Mesothelial cell of epicardium (in vitro differentiated cells): ENCODE results near the gene CEP20. TPM values are rescaled to one million over a fixed set of nuclear protein-coding genes. Genes with fewer than 3 reads are reported as not detected.
"Not testable (repeated sequence)": the region's sequence is repeated elsewhere in the genome, so short reads cannot be mapped to it uniquely, and the experiment has no call there.

ENCODE experiments used
- DNase-seq, 2 experiments: peaks; one replicate each; pipeline ENCODE4 v3.0.0; 2021; ENCODE audit warnings: low spot score in 2 of 2; ENCODE audit not compliant: unreplicated experiment in 2 of 2
- H3K27ac Mint-ChIP-seq: 2 replicates; pipeline ENCODE4 v1.8.0; 2021; ENCODE audit warnings: mixed read lengths
- H3K27me3 Mint-ChIP-seq: 2 replicates; pipeline ENCODE4 v1.8.0; 2021; ENCODE audit warnings: low read depth, mixed read lengths
- H3K36me3 Mint-ChIP-seq: 2 replicates; pipeline ENCODE4 v1.8.0; 2021; ENCODE audit warnings: mixed read lengths
- H3K4me1 Mint-ChIP-seq: 2 replicates; pipeline ENCODE4 v1.8.0; 2021; ENCODE audit warnings: mixed read lengths
- H3K4me3 Mint-ChIP-seq: 2 replicates; pipeline ENCODE4 v1.8.0; 2021; ENCODE audit warnings: mild to moderate bottlenecking, moderate library complexity, mixed read lengths
- H3K9me3 Mint-ChIP-seq: 2 replicates; pipeline ENCODE4 v1.8.0; 2021; ENCODE audit warnings: mixed read lengths
- total RNA-seq: library from RNA; stranded (reverse); gene quantifications from 3 replicates; pipeline ENCODE4 v1.2.1, GENCODE V29; 2021
- TF ChIP-seq, protein P1 (sequence below): fragments of 200-600 bp; sonication (generic); IDR thresholded peaks from one replicate; pipeline ENCODE4 v1.5.0; 2021; ENCODE audit warnings: antibody characterized with exemption; ENCODE audit not compliant: unreplicated experiment

The CEP20 gene
- total RNA-seq, 1 donor from 2014 or later, result 23.3 TPM

DNA sequence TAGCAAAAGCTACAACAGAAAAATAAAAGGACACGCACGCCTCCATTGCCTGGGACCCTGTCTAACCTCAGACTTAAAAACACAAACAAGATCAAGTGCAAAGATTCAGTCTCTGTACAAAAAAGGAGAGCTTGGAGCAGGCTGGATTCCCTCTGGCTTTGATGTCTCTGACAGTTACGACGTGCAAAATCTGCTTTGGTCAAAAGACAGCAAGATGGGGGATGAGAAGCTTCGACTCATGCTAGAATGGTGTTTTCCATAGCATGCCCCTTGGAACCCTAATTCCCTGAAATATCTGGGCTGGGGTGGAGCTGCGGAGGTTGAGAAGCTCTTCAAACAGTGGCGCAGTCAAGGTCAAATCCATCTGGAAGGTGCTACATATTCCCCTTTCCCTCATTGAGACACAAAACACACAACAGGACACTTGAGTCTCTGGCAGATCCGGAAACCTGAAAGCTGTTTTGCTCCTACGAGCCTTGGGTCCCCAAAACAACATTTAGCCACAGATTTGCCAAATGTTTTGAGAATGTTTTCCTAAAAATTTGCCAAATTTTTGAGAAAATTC is 40.7 kb downstream of the CEP20 start:
- Mint-ChIP-seq H3K9me3 (no peaks in the 10 kb centered on the region), H3K4me3 (no peak overlapping the region), H3K27me3 (peaks cover 33% of the 10 kb centered on the region), H3K27ac (no peak overlapping the region), H3K4me1 (peaks cover 5% of the 10 kb centered on the region), H3K36me3 (no peaks in the 10 kb centered on the region)
- DNase-seq, result no peak
- TF ChIP-seq, protein P1, sequence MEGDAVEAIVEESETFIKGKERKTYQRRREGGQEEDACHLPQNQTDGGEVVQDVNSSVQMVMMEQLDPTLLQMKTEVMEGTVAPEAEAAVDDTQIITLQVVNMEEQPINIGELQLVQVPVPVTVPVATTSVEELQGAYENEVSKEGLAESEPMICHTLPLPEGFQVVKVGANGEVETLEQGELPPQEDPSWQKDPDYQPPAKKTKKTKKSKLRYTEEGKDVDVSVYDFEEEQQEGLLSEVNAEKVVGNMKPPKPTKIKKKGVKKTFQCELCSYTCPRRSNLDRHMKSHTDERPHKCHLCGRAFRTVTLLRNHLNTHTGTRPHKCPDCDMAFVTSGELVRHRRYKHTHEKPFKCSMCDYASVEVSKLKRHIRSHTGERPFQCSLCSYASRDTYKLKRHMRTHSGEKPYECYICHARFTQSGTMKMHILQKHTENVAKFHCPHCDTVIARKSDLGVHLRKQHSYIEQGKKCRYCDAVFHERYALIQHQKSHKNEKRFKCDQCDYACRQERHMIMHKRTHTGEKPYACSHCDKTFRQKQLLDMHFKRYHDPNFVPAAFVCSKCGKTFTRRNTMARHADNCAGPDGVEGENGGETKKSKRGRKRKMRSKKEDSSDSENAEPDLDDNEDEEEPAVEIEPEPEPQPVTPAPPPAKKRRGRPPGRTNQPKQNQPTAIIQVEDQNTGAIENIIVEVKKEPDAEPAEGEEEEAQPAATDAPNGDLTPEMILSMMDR, result no peak

DNA sequence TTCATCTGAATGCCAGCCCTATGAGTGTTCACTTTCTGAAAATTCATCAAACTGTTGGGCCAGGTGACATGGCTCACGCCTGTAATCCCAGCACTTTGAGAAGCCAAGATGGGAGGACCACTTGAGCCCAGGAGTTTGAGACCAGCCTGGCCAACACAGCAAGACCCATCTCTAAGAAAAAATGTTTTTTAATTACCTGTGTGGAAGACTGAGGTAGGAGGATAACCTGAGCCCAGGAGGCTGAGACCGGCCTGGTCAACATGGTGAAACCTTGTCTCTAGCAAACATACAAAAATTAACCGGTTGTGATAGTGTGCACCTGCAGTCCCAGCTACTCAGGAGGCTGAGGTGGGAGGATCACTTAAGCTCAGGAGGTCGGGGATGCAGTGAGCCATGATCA is 41.9 kb downstream of the CEP20 start:
- H3K9me3 Mint-ChIP-seq, result no peaks in the 10 kb centered on the region
- no peaks in the 10 kb centered on the region for H3K36me3 Mint-ChIP-seq
- no peak for DNase-seq
- H3K4me3 Mint-ChIP-seq, result no peak overlapping the region
- peaks cover 5% of the 10 kb centered on the region for H3K4me1 Mint-ChIP-seq
- H3K27me3 Mint-ChIP-seq, result peaks cover 29% of the 10 kb centered on the region
- TF ChIP-seq, protein P1, result no peak
- no peak overlapping the region for H3K27ac Mint-ChIP-seq

DNA sequence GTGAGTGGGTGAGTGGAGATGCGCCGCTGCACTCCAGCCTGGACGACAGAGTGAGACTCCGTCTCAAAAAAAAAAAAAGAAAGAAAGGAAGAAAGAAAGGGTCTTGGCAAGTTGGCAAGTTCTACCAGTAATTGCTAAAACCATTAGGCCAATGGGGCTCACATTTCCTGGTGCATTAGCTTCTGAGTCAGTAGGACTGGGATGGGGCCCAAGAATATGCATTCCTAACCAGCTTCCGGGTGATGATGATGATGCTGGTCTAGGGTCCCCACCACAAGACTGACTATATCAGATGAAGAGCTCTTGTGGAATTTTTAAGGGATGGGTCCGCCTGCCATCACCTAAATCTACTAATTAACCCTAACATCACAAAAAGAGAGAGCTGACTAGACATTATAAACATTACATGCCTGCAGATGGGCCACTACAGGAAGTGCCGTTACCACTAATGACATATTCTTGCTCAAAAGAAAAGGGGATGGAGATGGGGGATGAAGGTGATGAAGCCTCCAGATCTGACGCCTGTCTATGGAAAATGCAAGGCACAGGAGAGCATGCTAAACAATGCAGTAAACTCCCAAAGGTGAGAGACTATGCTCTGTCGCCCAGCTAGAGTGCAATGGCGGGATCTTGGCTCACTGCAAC is 44.6 kb downstream of the CEP20 start:
- Mint-ChIP-seq H3K4me1 (peaks cover 5% of the 10 kb centered on the region), H3K36me3 (no peaks in the 10 kb centered on the region), H3K9me3 (no peaks in the 10 kb centered on the region), H3K4me3 (no peak overlapping the region), H3K27ac (no peak overlapping the region), H3K27me3 (peaks cover 27% of the 10 kb centered on the region)
- TF ChIP-seq, protein P1, result no peak
- DNase-seq, result no peak

DNA sequence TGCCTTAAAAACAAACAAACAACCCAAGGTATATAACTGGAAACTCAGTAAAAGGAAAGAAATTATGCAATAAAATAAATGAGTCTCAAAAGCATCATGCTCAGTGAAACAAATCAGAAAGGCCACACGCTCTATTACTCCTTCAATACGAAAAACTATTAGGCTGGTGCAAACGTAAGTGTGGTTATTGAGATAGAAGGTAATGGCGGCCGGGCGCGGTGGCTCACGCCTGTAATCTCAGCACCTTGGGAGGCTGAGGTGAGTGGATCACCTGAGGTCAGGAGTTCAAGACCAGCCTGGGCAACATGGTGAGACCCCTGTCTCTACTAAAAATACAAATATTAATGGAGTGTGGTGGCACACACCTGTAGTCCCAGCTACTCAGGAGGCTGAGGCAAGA is 49.2 kb downstream of the CEP20 start:
- not testable (repeated sequence) for H3K4me1 Mint-ChIP-seq, H3K9me3 Mint-ChIP-seq, H3K4me3 Mint-ChIP-seq, H3K36me3 Mint-ChIP-seq, DNase-seq, H3K27ac Mint-ChIP-seq
- peaks cover 23% of the 10 kb centered on the region for H3K27me3 Mint-ChIP-seq

DNA sequence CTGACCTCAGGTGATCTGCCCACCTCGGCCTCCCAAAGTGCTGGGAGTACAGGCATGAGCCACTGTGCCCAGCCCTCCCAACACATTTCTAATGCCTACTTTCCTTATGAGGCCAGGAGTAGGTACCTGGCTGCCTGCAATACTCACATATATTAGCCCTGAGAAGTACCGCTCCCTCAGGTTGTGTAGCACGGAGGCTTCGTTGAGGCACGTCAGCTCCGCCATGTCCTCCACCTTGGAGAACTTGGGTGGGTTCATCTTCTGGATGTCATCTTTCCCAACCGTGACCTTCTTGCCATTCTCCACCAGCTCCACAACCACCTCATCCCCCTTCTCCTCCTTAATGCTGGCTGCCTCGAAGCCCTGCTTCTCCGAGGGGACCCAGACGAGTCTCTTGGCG is 50.6 kb downstream of the CEP20 start:
- H3K4me1 Mint-ChIP-seq, result no peaks in the 10 kb centered on the region
- no peaks in the 10 kb centered on the region for H3K36me3 Mint-ChIP-seq
- H3K4me3 Mint-ChIP-seq, result no peak overlapping the region
- H3K27ac Mint-ChIP-seq, result no peak overlapping the region
- no peaks in the 10 kb centered on the region for H3K9me3 Mint-ChIP-seq
- peaks cover 26% of the 10 kb centered on the region for H3K27me3 Mint-ChIP-seq
- TF ChIP-seq, protein P1, result no peak
- no peak for DNase-seq

DNA sequence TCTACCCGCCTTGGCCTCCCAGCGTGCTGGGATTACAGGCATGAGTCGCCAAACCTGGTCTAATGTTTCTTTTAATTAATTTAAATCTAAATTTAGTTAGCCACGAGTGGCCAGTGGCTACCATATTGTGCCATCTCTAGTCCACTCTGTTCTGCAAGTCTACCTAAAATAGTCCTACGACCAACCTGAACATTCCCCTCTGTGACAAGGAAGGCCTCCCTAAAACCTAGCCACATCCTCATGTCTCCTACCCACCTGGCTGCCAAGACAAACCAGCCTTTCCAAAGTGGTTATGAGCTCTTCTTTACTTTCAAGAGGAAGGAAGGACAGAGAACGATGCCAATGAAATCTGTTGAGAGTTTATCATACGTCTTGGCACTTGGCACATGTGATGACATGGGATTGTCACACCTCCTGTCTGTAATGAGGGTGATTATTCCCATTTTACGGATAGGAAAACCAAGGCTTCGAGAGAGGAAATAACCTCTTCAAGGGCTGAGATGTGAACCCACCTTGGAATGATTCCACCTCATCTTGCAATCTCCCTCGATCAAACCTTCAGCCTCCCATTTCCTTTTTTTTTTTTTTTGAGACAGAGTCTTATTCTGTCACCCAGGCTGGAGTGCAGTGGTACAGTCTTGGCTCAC is 51.3 kb downstream of the CEP20 start:
- Mint-ChIP-seq H3K36me3 (no peaks in the 10 kb centered on the region), H3K9me3 (no peaks in the 10 kb centered on the region), H3K27ac (no peak overlapping the region), H3K4me1 (no peaks in the 10 kb centered on the region), H3K4me3 (no peak overlapping the region), H3K27me3 (peaks cover 29% of the 10 kb centered on the region)
- no peak for DNase-seq
- TF ChIP-seq, protein P1, result no peak
